Upper lobe of right lung (tissue), 1 donor: ENCODE measurements around the gene ZNF322. TPM values are rescaled to one million over a fixed set of nuclear protein-coding genes. Genes with fewer than 3 reads are reported as not detected.
A peak's percentile ranks its signal among the peaks of the same experiment; 100 is the strongest.

Experiments
- ATAC-seq: fragments of 200-7000 bp; cut with Tn5 transposase; one replicate; pipeline ENCODE4 v1.9.1; 2020; ENCODE audit warnings: mild to moderate bottlenecking, moderate library complexity
- DNase-seq: peaks from one replicate; pipeline ENCODE4 v3.0.0-alpha.2; 2020
- H3K27ac ChIP-seq: fragments of 200-600 bp; one replicate; pipeline ENCODE4 v1.8.0; 2022
- H3K27me3 ChIP-seq: fragments of 200-600 bp; one replicate; pipeline ENCODE4 v1.8.0; 2022; ENCODE audit warnings: mild to moderate bottlenecking
- H3K36me3 ChIP-seq: fragments of 200-600 bp; one replicate; pipeline ENCODE4 v1.8.0; 2022
- H3K4me1 ChIP-seq: fragments of 200-600 bp; one replicate; pipeline ENCODE4 v1.8.0; 2022
- H3K4me3 ChIP-seq: fragments of 200-600 bp; one replicate; pipeline ENCODE4 v1.8.0; 2022; ENCODE audit warnings: mild to moderate bottlenecking
- H3K9me3 ChIP-seq: fragments of 200-600 bp; one replicate; pipeline ENCODE4 v1.8.0; 2022
- CTCF ChIP-seq: fragments of 200-600 bp; IDR thresholded peaks from one replicate; pipeline ENCODE4 v1.8.0; 2022; ENCODE audit warnings: antibody characterized with exemption
- intact Hi-C: fragments of 100-400 bp; cut with DNase I; formaldehyde crosslinking; loops from one replicate; pipeline ENCODE4 v1.11.0; 2022
- total RNA-seq: library from RNA; stranded (reverse); fragmentation: NEBNext Ultra II Directional; extraction: Animal tissue kit (Norgen Biotek cat#: 25700); gene quantifications from one replicate; pipeline ENCODE4 v1.2.1, GENCODE V29; 2021
- donor health status: DM: no; HTN: yes; CAD: no; lungs with severe emphysema.

ZNF322 gene
- total RNA-seq, 1 donor from 2014 or later = 24.7 TPM

- Histone ChIP-seq H3K27me3 (peaks cover 26% of the 10 kb centered on the region), H3K4me1 (peaks cover 15% of the 10 kb centered on the region), H3K36me3 (peaks cover 22% of the 10 kb centered on the region), H3K4me3 (peak overlapping the region; percentile 98), H3K27ac (peak overlapping the region; percentile 92), H3K9me3 (no peaks in the 10 kb centered on the region)
- DNase-seq (no peak), ATAC-seq (no peak)
- TF ChIP-seq CTCF = no peak
- intact Hi-C loops = no loop called here
These were observed 64.6 kb downstream of the ZNF322 start for GRCh38 chr6:26594730-26595632.

GRCh38 chr6:26594131-26594498 lies 65.4 kb downstream of the ZNF322 start:
- DNase-seq = no peak
- H3K27ac ChIP-seq = no peak overlapping the region
- TF ChIP-seq CTCF = no peak
- peaks cover 26% of the 10 kb centered on the region for H3K27me3 ChIP-seq
- no peaks in the 10 kb centered on the region for H3K9me3 ChIP-seq
- intact Hi-C loops = no loop called here
- peaks cover 13% of the 10 kb centered on the region for H3K36me3 ChIP-seq
- no peak for ATAC-seq
- H3K4me1 ChIP-seq = peaks cover 15% of the 10 kb centered on the region
- no peak overlapping the region for H3K4me3 ChIP-seq

- TF ChIP-seq CTCF = no peak
- peaks cover 15% of the 10 kb centered on the region for H3K4me1 ChIP-seq
- no peak overlapping the region for H3K4me3 ChIP-seq
- no peak overlapping the region for H3K27ac ChIP-seq
- peaks cover 26% of the 10 kb centered on the region for H3K27me3 ChIP-seq
- peaks cover 7% of the 10 kb centered on the region for H3K36me3 ChIP-seq
- intact Hi-C loops = no loop called here
- no peak for DNase-seq
- no peaks in the 10 kb centered on the region for H3K9me3 ChIP-seq
- no peak for ATAC-seq
These were observed 66.0 kb downstream of the ZNF322 start for GRCh38 chr6:26593278-26594130.

GRCh38 chr6:26592649-26593048 lies 66.9 kb downstream of the ZNF322 start:
- Histone ChIP-seq H3K27me3 (peaks cover 26% of the 10 kb centered on the region), H3K36me3 (no peaks in the 10 kb centered on the region), H3K4me3 (no peak overlapping the region), H3K27ac (no peak overlapping the region), H3K4me1 (peaks cover 7% of the 10 kb centered on the region), H3K9me3 (no peaks in the 10 kb centered on the region)
- no peak for DNase-seq
- intact Hi-C loops = no loop called here
- TF ChIP-seq CTCF = no peak
- ATAC-seq = no peak

- Histone ChIP-seq H3K9me3 (no peaks in the 10 kb centered on the region), H3K27me3 (peaks cover 39% of the 10 kb centered on the region), H3K4me1 (no peaks in the 10 kb centered on the region), H3K36me3 (no peaks in the 10 kb centered on the region), H3K4me3 (no peak overlapping the region), H3K27ac (no peak overlapping the region)
- no peak for TF ChIP-seq CTCF
- intact Hi-C loops = no loop called here
- DNase-seq (no peak), ATAC-seq (no peak)
These were observed 70.6 kb downstream of the ZNF322 start for GRCh38 chr6:26588965-26589364.

Other genes starting within 250 kb of the ZNF322 start
- 46.9 TPM for gene BTN3A3, start 219.2 kb downstream of the ZNF322 start, total RNA-seq
- 26.3 TPM for gene BTN2A1, start 201.8 kb downstream of the ZNF322 start, total RNA-seq
- not detected for gene BTN1A1, start 159.4 kb downstream of the ZNF322 start, total RNA-seq
- gene HMGN4, start 121.4 kb downstream of the ZNF322 start, total RNA-seq = 45.8 TPM
- gene ABT1, start 62.8 kb downstream of the ZNF322 start, total RNA-seq = 14.4 TPM